ENCODE data around the gene TMEM250. TPM values are rescaled to one million over a fixed set of nuclear protein-coding genes. Genes with fewer than 3 reads are reported as not detected.

The TMEM250 gene
- total RNA-seq, 4 donors from 2014 or later, result 25.7 to 46.9 (median 41.5) TPM

GRCh38 chr9:136122425-136123383, 4.0 kb upstream of the TMEM250 start:
- ATAC-seq (peak in 1 of 2 donors; percentile 32), DNase-seq (peak; percentile 51 to 68)
- intact Hi-C loops (cut with DNase I; ENCODE audit: low total_unique reads), result loop anchor here (1.0 to 5.0 kb wide), 4 partner anchors 155 to 420 kb away; partner anchors contain the start of gene KCNT1
- peak overlapping the region in 3 of 4 donors; percentile 38 to 45 (median 41) for H3K4me3 ChIP-seq
- no peak for TF ChIP-seq POLR2A (IDR thresholded peaks at IDR 0.05)
- TF ChIP-seq CTCF (IDR thresholded peaks at IDR 0.05 in 4 of 5, conservative IDR thresholded peaks at IDR 0.05 in 1 of 5), result peak; percentile 97 to 100 (median 99)
- peaks cover 12 to 19% of the 10 kb centered on the region in 2 donors for H3K4me1 ChIP-seq
- H3K36me3 ChIP-seq, result no peaks in the 10 kb centered on the region
- H3K27ac ChIP-seq, result peak overlapping the region; percentile 1 to 51 (median 25)
- in situ Hi-C loops (cut with MboI; ENCODE audit: low sequenced_read_pairs in 4 of 4), result loop anchor here (5.0 kb wide), 2 partner anchors 155 to 160 kb away; partner anchors contain the start of gene UBAC1 (in 2 of the 4)
- H3K9me3 ChIP-seq, result no peaks in the 10 kb centered on the region
- no peaks in the 10 kb centered on the region for H3K27me3 ChIP-seq

GRCh38 chr9:136121801-136122200, 3.1 kb upstream of the TMEM250 start:
- DNase-seq (no peak), ATAC-seq (no peak)
- Histone ChIP-seq H3K36me3 (no peaks in the 10 kb centered on the region), H3K27me3 (no peaks in the 10 kb centered on the region), H3K27ac (peak overlapping the region in 1 of 4 donors; percentile 35), H3K4me3 (no peak overlapping the region), H3K9me3 (no peaks in the 10 kb centered on the region), H3K4me1 (peaks cover 19 to 27% of the 10 kb centered on the region in 2 donors)
- TF ChIP-seq CTCF (IDR thresholded peaks at IDR 0.05 in 4 of 5, conservative IDR thresholded peaks at IDR 0.05 in 1 of 5) (no peak), POLR2A (IDR thresholded peaks at IDR 0.05) (no peak)
- intact Hi-C loops (cut with DNase I; ENCODE audit: low total_unique reads), result loop anchor here (5.0 kb wide), 1 partner anchor 420 kb away; the partner anchor contains the start of gene KCNT1
- in situ Hi-C loops (cut with MboI; ENCODE audit: low sequenced_read_pairs in 4 of 4), result loop anchor here (5.0 kb wide), 2 partner anchors 154 to 160 kb away; partner anchors contain the start of gene UBAC1 (in 2 of the 4)

- no peak for ATAC-seq
- DNase-seq, result no peak
- peaks cover 19 to 27% of the 10 kb centered on the region in 2 donors for H3K4me1 ChIP-seq
- TF ChIP-seq CTCF (IDR thresholded peaks at IDR 0.05 in 4 of 5, conservative IDR thresholded peaks at IDR 0.05 in 1 of 5) (no peak), POLR2A (IDR thresholded peaks at IDR 0.05) (no peak)
- peak overlapping the region; percentile 93 to 100 (median 97) for H3K27ac ChIP-seq
- no peaks in the 10 kb centered on the region for H3K9me3 ChIP-seq
- intact Hi-C loops (cut with DNase I; ENCODE audit: low total_unique reads), result loop anchor here (1.0 to 5.0 kb wide), 2 partner anchors 68 to 418 kb away; partner anchors contain the start of gene KCNT1
- no peaks in the 10 kb centered on the region for H3K27me3 ChIP-seq
- in situ Hi-C loops (cut with MboI; ENCODE audit: low sequenced_read_pairs in 4 of 4), result loop anchor here (5.0 kb wide), 2 partner anchors 153 to 158 kb away; partner anchors contain the start of gene UBAC1 (in 2 of the 4)
- H3K4me3 ChIP-seq, result no peak overlapping the region
- H3K36me3 ChIP-seq, result peaks cover 0 to 10% of the 10 kb centered on the region in 2 donors
Measured at GRCh38 chr9:136120438-136120844, 1.8 kb upstream of the TMEM250 start.

GRCh38 chr9:136119883-136120393, 1.3 kb upstream of the TMEM250 start:
- TF ChIP-seq POLR2A (IDR thresholded peaks at IDR 0.05), result no peak
- TF ChIP-seq CTCF (IDR thresholded peaks at IDR 0.05 in 4 of 5, conservative IDR thresholded peaks at IDR 0.05 in 1 of 5), result no peak
- Histone ChIP-seq H3K27ac (peak overlapping the region; percentile 93 to 100 (median 97)), H3K9me3 (no peaks in the 10 kb centered on the region), H3K4me1 (peaks cover 19 to 27% of the 10 kb centered on the region in 2 donors), H3K27me3 (no peaks in the 10 kb centered on the region), H3K36me3 (peaks cover 0 to 10% of the 10 kb centered on the region in 2 donors), H3K4me3 (peak overlapping the region; percentile 71 to 97 (median 84))
- intact Hi-C loops (cut with DNase I; ENCODE audit: low total_unique reads) (loop anchor here (1.0 to 5.0 kb wide), 3 partner anchors 68 to 418 kb away; partner anchors contain the start of gene KCNT1), in situ Hi-C loops (cut with MboI; ENCODE audit: low sequenced_read_pairs in 4 of 4) (loop anchor here (5.0 kb wide), 2 partner anchors 153 to 158 kb away; partner anchors contain the start of gene UBAC1 (in 2 of the 4))
- ATAC-seq (no peak), DNase-seq (no peak)

Measured in gastrocnemius medialis (tissue), 4 donors.